K562 (cell line): ENCODE data around the gene IPCEF1. TPM values are rescaled to one million over a fixed set of nuclear protein-coding genes. Genes with fewer than 3 reads are reported as not detected.

Experiments
- ATAC-seq: fragments of 200-7000 bp; cut with Tn5 transposase; 3 replicates; pipeline ENCODE4 v1.9.1; 2020; ENCODE audit warnings: moderate library complexity
- BruUV-seq: library from RNA; stranded (reverse); fragments of 400-500 nt; replicated peaks from 2 replicates; lab custom pipeline; 2021; lab: Mats Ljungman, UMichigan
- CTCF ChIA-PET: fragments of 300-600 bp; formaldehyde crosslinking; extraction: SDS; loops from one replicate; lab custom pipeline; 2021; ENCODE audit warnings: low intra/inter-chr PET ratio; lab: Yijun Ruan, JAX
- POLR2A ChIA-PET: fragments of 300-600, 350-650 bp; sonication (Branson Sonifier 250); formaldehyde crosslinking; extraction: SDS; loops from one replicate; lab custom pipeline; 2021; ENCODE audit warnings: antibody characterized with exemption, inconsistent platforms; lab: Yijun Ruan, JAX
- DNase-seq, 4 experiments: peaks; one replicate each; pipeline versions ENCODE4 v3.0.0 to v3.0.0-alpha.2; 2011 to 2018; ENCODE audit warnings: low spot score in 3 of 4, mixed read lengths in 3 of 4; ENCODE audit errors: extremely low read depth in 1 of 4
- FAIRE-seq: peaks from 2 replicates; lab custom pipeline; 2011; peaks lifted over from hg19 to GRCh38; lab: Jason Lieb, UNC
- H2AFZ ChIP-seq: 2 replicates; pipeline ENCODE4 v1.6.0; 2011; ENCODE audit warnings: low read depth, low read length, control low read depth, inconsistent platforms
- H3K27ac ChIP-seq: fragments of 200-600 bp; 3 replicates; pipeline ENCODE4 v1.8.0; 2011; ENCODE audit warnings: low read depth, mild to moderate bottlenecking, control low read depth, inconsistent platforms, low read length, moderate library complexity, mixed read lengths; ENCODE audit errors: extremely low read depth
- H3K27me3 ChIP-seq, 2 experiments: fragments of 300-600 bp in 1 of 2; 2 replicates in 1 of 2; 3 replicates in 1 of 2; pipeline versions ENCODE4 v1.6.0 to v1.8.0; 2011; ENCODE audit warnings: inconsistent platforms in 2 of 2, low read length in 2 of 2, mild to moderate bottlenecking in 1 of 2, mixed read lengths in 1 of 2, moderate library complexity in 1 of 2; ENCODE audit not compliant: control insufficient read depth in 2 of 2, insufficient read depth in 2 of 2
- H3K36me3 ChIP-seq: fragments of 300-600 bp; 3 replicates; pipeline ENCODE4 v1.8.0; 2011; ENCODE audit warnings: mild to moderate bottlenecking, low read length, inconsistent platforms; ENCODE audit not compliant: control insufficient read depth, insufficient read depth
- H3K4me1 ChIP-seq, 2 experiments: fragments of 200-600 bp in 1 of 2; replicated peaks in 1 of 2; 2 replicates in 1 of 2; 3 replicates in 1 of 2; pipeline versions ENCODE4 v1.5.1 to v1.8.0; 2011; ENCODE audit warnings: inconsistent platforms in 2 of 2, low read length in 2 of 2, mild to moderate bottlenecking in 1 of 2, mixed read lengths in 1 of 2, moderate library complexity in 1 of 2; ENCODE audit not compliant: control insufficient read depth in 2 of 2, insufficient read depth in 2 of 2
- H3K4me2 ChIP-seq: 2 replicates; pipeline ENCODE4 v1.6.1; 2011; ENCODE audit warnings: low read length, control low read depth, inconsistent platforms, mixed read lengths; ENCODE audit not compliant: insufficient read depth
- H3K4me3 ChIP-seq: fragments of 200-600 bp; sonication (generic), shearing (Covaris generic); 2 replicates; pipeline ENCODE4 v1.5.1; 2016; ENCODE audit warnings: control low read depth, inconsistent platforms
- H3K79me2 ChIP-seq: fragments of 200-600 bp; 3 replicates; pipeline ENCODE4 v1.8.0; 2011; ENCODE audit warnings: low read length, inconsistent platforms; ENCODE audit not compliant: control insufficient read depth, insufficient read depth
- H3K9ac ChIP-seq, 2 experiments: 2 replicates each; pipeline versions ENCODE4 v1.6.0 to v1.6.1; 2011; ENCODE audit warnings: low read depth in 2 of 2, low read length in 2 of 2, control low read depth in 1 of 2, inconsistent platforms in 1 of 2, mild to moderate bottlenecking in 1 of 2, mixed read lengths in 1 of 2; ENCODE audit not compliant: insufficient read depth in 1 of 2
- H3K9me1 ChIP-seq: one replicate; pipeline ENCODE4 v1.6.0; 2011; ENCODE audit warnings: inconsistent platforms, mild to moderate bottlenecking, low read length, moderate library complexity; ENCODE audit not compliant: control insufficient read depth, insufficient read depth
- H3K9me3 ChIP-seq: replicated peaks from 2 replicates; pipeline ENCODE4 v1.5.1; 2011; ENCODE audit warnings: low read depth, low read length, inconsistent platforms; ENCODE audit not compliant: control insufficient read depth, insufficient read depth
- H4K20me1 ChIP-seq: replicated peaks from 2 replicates; pipeline ENCODE4 v1.6.1; 2011; ENCODE audit warnings: low read length, inconsistent platforms, mixed read lengths; ENCODE audit not compliant: control insufficient read depth, insufficient read depth
- CBFB ChIP-seq: sonication (generic); formaldehyde crosslinking; IDR thresholded peaks from 2 replicates; pipeline ENCODE4 v1.4.0; 2020; ENCODE audit warnings: mild to moderate bottlenecking, missing genetic modification reagents
- MEIS2 ChIP-seq: fragments of 450-650 bp; IDR thresholded peaks from 2 replicates; pipeline ENCODE4 v1.6.1; 2014; ENCODE audit warnings: mild to moderate bottlenecking; ENCODE audit not compliant: partially characterized antibody
- PTRF ChIP-seq: fragments of 450-650 bp; IDR thresholded peaks from 2 replicates; pipeline ENCODE4 v1.6.1; 2016; ENCODE audit warnings: mild to moderate bottlenecking, missing genetic modification characterization, missing compliant biosample characterization
- WGBS: fragments of 100-300 bp; shearing (Covaris generic); methylation state at CpG from one replicate; pipeline ENCODE4 v1.1.6; 2016; ENCODE audit warnings: low coverage, mixed read lengths; ENCODE audit not compliant: insufficient coverage; ENCODE audit errors: missing lambda C conversion rate; 5-methylcytosine and 5-hydroxymethylcytosine counted together
- in situ Hi-C: fragments of 300-500 bp; cut with MboI; formaldehyde crosslinking; loops from 4 replicates; pipeline ENCODE4 v1.15.0; 2018; ENCODE audit warnings: inconsistent platforms, mixed read lengths
- intact Hi-C: fragments of 100-400 bp; cut with micrococcal nuclease; formaldehyde crosslinking; loops from 2 replicates; pipeline ENCODE4 v1.14.2; 2022
- polyA plus RNA-seq, 8 experiments: library from polyadenylated mRNA; depleted of rRNA in 4 of 8; stranded (reverse) in 5 of 8; unstranded in 3 of 8; fragments of >200 nt; fragmentation: Nextera tagmentation in 2 of 8; fragmentation: Illumina TruSeq in 1 of 8; extraction: Ambion mirVana in 2 of 8; extraction: Trizol in 1 of 8; gene quantifications; 2 replicates each; pipeline versions ENCODE4 v1.2.1 to v1.2.3, GENCODE V29; 2011 to 2014; ENCODE audit warnings: inconsistent platforms in 1 of 8, missing spikeins in 1 of 8
- total RNA-seq, 7 experiments: library from RNA; depleted of rRNA in 6 of 7; stranded (reverse); fragments of >200 nt in 6 of 7; fragmentation: Illumina TruSeq in 2 of 7; extraction: Trizol in 2 of 7; gene quantifications; 2 replicates each; pipeline versions ENCODE4 v1.2.1 to v1.2.3, GENCODE V29; 2011 to 2021; ENCODE audit warnings: low replicate concordance in 1 of 7

Gene IPCEF1
- total and polyA plus RNA-seq, 9 of the 15 experiments (the other 6 are each of a cell fraction or from before 2014, with no cell fraction given) = 0.14 to 0.18 TPM; not detected in 7

DNA sequence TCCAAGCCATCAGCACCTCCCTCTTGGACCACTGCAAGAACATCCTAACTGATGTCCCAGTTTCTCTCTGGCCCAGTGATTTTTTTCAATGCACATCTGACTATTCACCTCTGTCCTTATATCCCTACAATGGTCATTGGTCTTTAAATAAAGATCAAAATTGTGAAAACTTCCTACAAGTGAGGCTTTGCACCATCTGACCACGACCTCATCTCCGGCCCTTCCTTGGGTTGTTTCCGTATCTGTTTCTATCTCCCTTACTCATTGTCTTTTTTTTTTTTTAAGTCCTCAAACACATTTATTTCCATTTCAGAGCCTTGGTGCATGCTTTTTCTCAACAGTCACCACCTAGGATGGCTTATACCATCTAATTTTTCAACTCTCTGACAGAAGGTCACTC lies 88.1 kb downstream of the IPCEF1 start:
- ChIA-PET POLR2A (interaction anchor here (0.5 kb wide), 1 partner anchor 69 kb away, joined by 3 read pairs; no protein-coding TSS in a partner anchor), CTCF (no interaction called here)
- Histone ChIP-seq H3K9ac (no peak overlapping the region), H3K4me3 (no peak overlapping the region), H3K27ac (no peak overlapping the region)
- TF ChIP-seq PTRF (tag) = no peak
- TF ChIP-seq, all 486 proteins: peak for 0
- Histone ChIP-seq H3K27me3 (no peaks in the 10 kb centered on the region), H3K4me2 (no peak overlapping the region), H4K20me1 (no peaks in the 10 kb centered on the region), H3K36me3 (no peaks in the 10 kb centered on the region), H3K9me1 (no peaks in the 10 kb centered on the region), H3K4me1 (no peaks in the 10 kb centered on the region), H3K79me2 (no peaks in the 10 kb centered on the region), H2AFZ (no peak overlapping the region), H3K9me3 (no peaks in the 10 kb centered on the region)
- BruUV-seq = no TSS peak
- no peak for DNase-seq
- no peak for FAIRE-seq
- ATAC-seq = no peak
- in situ Hi-C loops = no loop called here
- intact Hi-C loops = no loop called here
- 0% methylated on average over 3 of the region's 3 CpGs for WGBS

DNA sequence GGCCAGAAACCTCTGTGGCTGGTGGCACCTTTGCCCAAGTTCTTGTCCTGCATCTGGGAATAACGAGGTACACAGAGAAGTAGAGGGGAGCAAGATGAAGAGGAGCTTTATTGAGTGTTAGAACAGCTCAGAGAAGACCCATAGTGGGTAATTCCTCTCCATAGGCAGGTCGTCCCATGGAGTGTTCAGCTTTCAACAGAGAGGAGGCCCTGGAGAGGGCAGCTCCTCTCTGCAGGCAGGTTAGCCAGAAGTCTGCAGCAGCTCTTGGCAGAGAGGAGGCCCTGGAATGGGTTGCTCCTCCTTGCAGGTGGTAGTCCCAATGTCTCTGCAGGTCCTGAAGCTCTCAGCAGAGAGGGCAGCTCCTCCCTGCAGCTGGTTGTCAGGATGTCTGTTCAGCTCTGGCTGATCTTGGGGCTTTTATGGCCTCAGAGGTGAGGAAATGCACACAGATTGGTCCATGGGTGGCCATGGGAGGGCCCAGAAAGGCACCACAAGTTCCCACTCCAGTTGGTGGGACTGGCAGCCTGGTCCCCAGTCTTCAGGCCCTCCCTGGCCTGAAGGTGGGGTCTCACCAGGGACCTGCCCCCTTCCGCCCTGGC lies 89.0 kb downstream of the IPCEF1 start:
- no peak; the same call in 2 of the 3 replicates for ATAC-seq
- in situ Hi-C loops = no loop called here
- Histone ChIP-seq H2AFZ (no peak overlapping the region), H4K20me1 (no peaks in the 10 kb centered on the region), H3K36me3 (no peaks in the 10 kb centered on the region), H3K9me1 (no peaks in the 10 kb centered on the region), H3K27me3 (no peaks in the 10 kb centered on the region), H3K4me3 (no peak overlapping the region), H3K9ac (no peak overlapping the region; a peak in 1 of 4 replicates), H3K9me3 (no peaks in the 10 kb centered on the region), H3K79me2 (no peaks in the 10 kb centered on the region), H3K27ac (no peak overlapping the region), H3K4me1 (no peaks in the 10 kb centered on the region), H3K4me2 (no peak overlapping the region)
- no peak for DNase-seq
- WGBS = 0% methylated on average over 3 of the region's 3 CpGs
- no peak for FAIRE-seq
- no peak for TF ChIP-seq MEIS2
- no peak for TF ChIP-seq CBFB (CRISPR knock-in tag)
- ChIA-PET POLR2A (interaction anchor here (0.6 to 1.2 kb wide), 2 partner anchors 10 to 63 kb away, joined by 3 to 4 read pairs; no protein-coding TSS in a partner anchor), CTCF (no interaction called here)
- BruUV-seq = no TSS peak
- intact Hi-C loops = no loop called here
